Measurements from ENCODE around the gene C1QA.

DNA sequence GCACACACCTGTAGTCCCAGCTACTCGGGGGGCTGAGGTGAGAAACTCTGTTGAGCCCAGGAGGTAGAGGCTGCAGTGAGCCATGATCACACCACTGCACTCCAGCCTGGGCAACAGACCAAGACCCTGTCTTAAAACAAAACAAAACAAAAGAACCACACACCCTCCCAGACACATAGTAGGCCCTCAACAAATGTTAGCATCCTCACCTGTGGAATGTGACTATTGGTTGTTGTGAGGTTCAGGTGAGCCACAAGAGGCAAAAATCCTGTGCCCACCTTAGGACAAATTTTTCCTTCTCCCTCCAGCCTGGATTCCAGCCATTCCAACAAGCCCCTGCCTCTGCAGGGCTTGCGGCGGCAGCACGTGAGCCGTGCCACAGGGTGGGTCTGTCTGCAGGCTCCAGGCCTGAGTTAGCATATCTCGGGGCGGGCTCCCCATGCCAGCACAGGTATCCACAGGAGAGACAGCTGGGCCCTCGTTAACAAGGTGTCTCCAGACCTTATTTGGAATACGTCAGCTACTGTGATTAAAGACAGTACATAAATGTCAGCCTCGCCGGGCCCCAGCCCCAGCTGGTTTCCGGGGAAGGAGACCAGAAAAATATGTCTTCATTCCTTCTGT lies 34.0 kb downstream of the C1QA start:
- TF ChIP-seq CTCF (conservative IDR thresholded peaks at IDR 0.05; ENCODE audit: low read depth, low read length) (no peak), EZH2 (IDR thresholded peaks at IDR 0.05; ENCODE audit: borderline replicate concordance, low read depth, low read length, poor library complexity, severe bottlenecking) (no peak)

Data from A673 (cell line).